Dendritic cell treated with granulocyte-macrophage colony-stimulating factor and Interleukin-4, amounts not matched to agents 40 ng/mL and 50 ng/mL, for 4 days (primary cell): ENCODE results near the gene CFAP20DC.
"Not testable (repeated sequence)": the region's sequence is repeated elsewhere in the genome, so short reads cannot be mapped to it uniquely, and the experiment has no call there.

Source experiments
- H3K27ac Mint-ChIP-seq: one replicate; pipeline ENCODE4 v1.8.0; 2022; ENCODE audit warnings: mild to moderate bottlenecking, mixed read lengths
- H3K27me3 Mint-ChIP-seq: one replicate; pipeline ENCODE4 v1.8.0; 2022; ENCODE audit warnings: mild to moderate bottlenecking, mixed read lengths
- H3K36me3 Mint-ChIP-seq: one replicate; pipeline ENCODE4 v1.8.0; 2022; ENCODE audit warnings: low read depth, mixed read lengths
- H3K4me1 Mint-ChIP-seq: one replicate; pipeline ENCODE4 v1.8.0; 2022; ENCODE audit warnings: low read depth, mixed read lengths
- H3K4me3 Mint-ChIP-seq: one replicate; pipeline ENCODE4 v1.8.0; 2022; ENCODE audit warnings: mild to moderate bottlenecking, moderate library complexity, mixed read lengths
- H3K9me3 Mint-ChIP-seq: one replicate; pipeline ENCODE4 v1.8.0; 2022; ENCODE audit warnings: mixed read lengths
- intact Hi-C: fragments of 100-400 bp; cut with micrococcal nuclease; formaldehyde crosslinking; loops from one replicate; pipeline ENCODE4 v1.15.0; 2022

Gene CFAP20DC

DNA sequence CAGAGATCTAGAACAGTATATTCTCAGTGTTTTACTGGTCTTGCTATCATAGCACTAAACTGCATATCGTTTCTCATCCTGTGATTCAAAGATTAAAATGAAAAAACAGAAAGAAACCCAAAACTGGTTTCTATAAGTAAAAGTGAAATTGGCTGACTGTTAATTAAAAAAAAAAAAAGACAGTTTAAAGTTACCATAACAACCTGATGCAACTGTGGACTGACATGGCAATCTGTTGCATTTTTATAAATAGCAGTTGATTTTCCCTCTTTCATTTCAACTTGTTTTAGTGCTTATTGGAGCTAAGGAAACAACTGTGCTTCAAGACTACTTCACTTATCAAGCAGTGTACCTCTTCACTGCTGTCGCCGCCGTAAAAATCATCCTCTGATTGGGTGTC lies 186.6 kb downstream of the CFAP20DC start:
- Mint-ChIP-seq H3K9me3 (no peaks in the 10 kb centered on the region), H3K27me3 (no peaks in the 10 kb centered on the region), H3K36me3 (no peaks in the 10 kb centered on the region), H3K27ac (no peak overlapping the region), H3K4me3 (no peak overlapping the region), H3K4me1 (no peaks in the 10 kb centered on the region)
- intact Hi-C loops, result no loop called here

DNA sequence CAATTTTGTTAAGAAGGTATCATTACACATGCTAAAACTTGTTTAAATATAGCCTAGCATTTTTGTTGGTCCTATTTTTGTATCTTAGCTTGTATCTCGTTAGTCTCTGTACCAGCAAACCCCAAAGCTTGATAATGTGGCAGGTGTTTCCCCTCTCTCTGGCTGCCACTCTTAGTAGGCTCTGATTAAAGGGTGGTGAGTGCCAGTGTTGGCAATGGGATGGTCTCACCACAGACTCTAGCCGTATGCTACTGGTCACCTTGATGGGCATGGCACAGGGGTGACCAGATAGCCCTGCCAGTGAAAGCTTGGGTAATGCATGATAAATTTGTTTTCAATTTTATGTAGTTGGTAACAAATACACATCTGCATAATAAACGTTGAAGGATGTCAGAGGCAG lies 188.3 kb downstream of the CFAP20DC start:
- no peaks in the 10 kb centered on the region for H3K4me1 Mint-ChIP-seq

DNA sequence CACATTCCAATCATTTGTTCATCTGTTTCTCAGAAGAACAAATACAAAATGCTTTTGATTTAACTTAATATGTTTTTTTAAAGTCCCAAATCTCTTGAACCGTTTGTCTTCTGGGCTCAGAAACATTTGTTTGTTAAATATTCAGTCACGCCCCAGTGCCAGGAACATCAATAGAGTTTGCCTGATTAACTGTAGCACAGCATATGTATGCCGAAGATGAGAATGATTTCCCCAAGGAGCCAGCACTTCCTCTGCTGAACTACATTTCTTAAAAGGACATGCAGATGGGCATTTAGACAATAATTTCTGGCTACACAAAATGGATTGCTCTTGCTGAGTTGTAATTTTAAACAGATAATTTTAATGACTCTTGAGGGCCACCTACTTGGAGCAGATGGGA lies 191.7 kb downstream of the CFAP20DC start:
- intact Hi-C loops, result no loop called here
- no peaks in the 10 kb centered on the region for H3K36me3 Mint-ChIP-seq
- H3K4me3 Mint-ChIP-seq, result no peak overlapping the region
- H3K27ac Mint-ChIP-seq, result no peak overlapping the region
- H3K4me1 Mint-ChIP-seq, result no peaks in the 10 kb centered on the region
- H3K27me3 Mint-ChIP-seq, result no peaks in the 10 kb centered on the region
- H3K9me3 Mint-ChIP-seq, result no peaks in the 10 kb centered on the region

More for the DNA sequence above, 188.3 kb downstream of the CFAP20DC start:
- Mint-ChIP-seq H3K9me3 (no peaks in the 10 kb centered on the region), H3K27me3 (no peaks in the 10 kb centered on the region), H3K4me3 (no peak overlapping the region), H3K27ac (no peak overlapping the region), H3K36me3 (no peaks in the 10 kb centered on the region)
- intact Hi-C loops, result no loop called here

DNA sequence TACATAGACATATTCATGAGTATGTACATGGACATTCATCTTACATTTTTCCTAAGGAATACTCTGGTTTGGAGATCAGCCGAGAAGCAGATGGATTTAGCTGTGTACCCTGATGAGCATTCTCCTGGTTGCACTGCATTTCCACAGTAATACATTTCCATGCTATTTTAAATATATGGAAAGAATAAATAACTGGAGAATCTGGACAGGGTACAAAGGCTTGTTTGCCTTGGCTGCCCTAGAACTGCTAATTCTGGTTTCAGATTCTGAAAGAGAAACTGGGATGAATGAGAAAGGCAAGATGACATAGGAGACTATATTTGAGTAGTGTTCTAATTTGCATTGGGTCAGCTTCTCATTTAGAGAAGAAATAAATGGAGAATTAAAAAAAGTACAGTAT lies 192.4 kb downstream of the CFAP20DC start:
- no peaks in the 10 kb centered on the region for H3K4me1 Mint-ChIP-seq
- no peaks in the 10 kb centered on the region for H3K9me3 Mint-ChIP-seq
- H3K4me3 Mint-ChIP-seq, result no peak overlapping the region

DNA sequence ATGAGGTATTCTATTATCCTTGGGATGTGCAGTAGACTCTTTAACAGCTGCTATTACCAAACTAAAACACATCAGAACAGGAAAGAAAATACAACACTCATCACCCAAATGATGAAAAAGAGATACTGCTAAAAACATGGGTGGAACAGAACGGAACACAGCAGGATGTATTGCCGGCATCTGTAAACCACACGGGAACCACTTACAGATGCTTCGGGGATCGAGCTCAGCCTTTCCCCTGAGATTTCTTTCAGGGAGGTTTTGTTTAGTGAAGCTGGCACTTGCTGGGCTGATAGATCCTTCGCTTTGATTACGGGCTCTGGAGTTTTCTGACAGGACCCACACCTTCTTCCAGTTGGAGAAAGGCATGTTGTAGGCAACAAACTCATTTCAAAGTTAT lies 201.0 kb downstream of the CFAP20DC start:
- H3K36me3 Mint-ChIP-seq, result no peaks in the 10 kb centered on the region
- no peak overlapping the region for H3K4me3 Mint-ChIP-seq
- intact Hi-C loops, result no loop called here
- no peak overlapping the region for H3K27ac Mint-ChIP-seq
- H3K4me1 Mint-ChIP-seq, result no peaks in the 10 kb centered on the region
- H3K27me3 Mint-ChIP-seq, result no peaks in the 10 kb centered on the region
- no peaks in the 10 kb centered on the region for H3K9me3 Mint-ChIP-seq

More for the DNA sequence above, 192.4 kb downstream of the CFAP20DC start:
- H3K27me3 Mint-ChIP-seq, result no peaks in the 10 kb centered on the region
- H3K36me3 Mint-ChIP-seq, result no peaks in the 10 kb centered on the region
- intact Hi-C loops, result no loop called here
- H3K27ac Mint-ChIP-seq, result no peak overlapping the region

DNA sequence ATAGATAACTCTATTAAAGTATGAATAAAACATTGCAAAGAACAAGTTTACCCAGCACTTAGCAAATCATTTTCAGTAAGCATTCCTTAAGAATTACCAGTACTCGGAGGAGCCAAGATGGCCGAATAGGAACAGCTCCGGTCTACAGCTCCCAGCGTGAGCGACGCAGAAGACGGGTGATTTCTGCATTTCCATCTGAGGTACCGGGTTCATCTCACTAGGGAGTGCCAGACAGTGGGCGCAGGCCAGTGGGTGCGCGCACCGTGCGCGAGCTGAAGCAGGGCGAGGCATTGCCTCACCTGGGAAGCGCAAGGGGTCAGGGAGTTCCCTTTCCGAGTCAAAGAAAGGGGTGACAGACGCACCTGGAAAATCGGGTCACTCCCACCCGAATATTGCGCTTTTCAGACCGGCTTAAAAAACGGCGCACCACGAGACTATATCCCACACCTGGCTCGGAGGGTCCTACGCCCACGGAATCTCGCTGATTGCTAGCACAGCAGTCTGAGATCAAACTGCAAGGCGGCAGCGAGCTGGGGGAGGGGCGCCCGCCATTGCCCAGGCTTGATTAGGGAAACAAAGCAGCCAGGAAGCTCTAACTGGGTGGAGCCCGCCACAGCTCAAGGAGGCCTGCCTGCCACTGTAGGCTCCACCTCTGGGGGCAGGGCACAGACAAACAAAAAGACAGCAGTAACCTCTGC lies 207.6 kb downstream of the CFAP20DC start:
- intact Hi-C loops, H3K4me3 Mint-ChIP-seq, H3K36me3 Mint-ChIP-seq, H3K4me1 Mint-ChIP-seq, H3K9me3 Mint-ChIP-seq, H3K27me3 Mint-ChIP-seq, H3K27ac Mint-ChIP-seq: not testable (repeated sequence)

DNA sequence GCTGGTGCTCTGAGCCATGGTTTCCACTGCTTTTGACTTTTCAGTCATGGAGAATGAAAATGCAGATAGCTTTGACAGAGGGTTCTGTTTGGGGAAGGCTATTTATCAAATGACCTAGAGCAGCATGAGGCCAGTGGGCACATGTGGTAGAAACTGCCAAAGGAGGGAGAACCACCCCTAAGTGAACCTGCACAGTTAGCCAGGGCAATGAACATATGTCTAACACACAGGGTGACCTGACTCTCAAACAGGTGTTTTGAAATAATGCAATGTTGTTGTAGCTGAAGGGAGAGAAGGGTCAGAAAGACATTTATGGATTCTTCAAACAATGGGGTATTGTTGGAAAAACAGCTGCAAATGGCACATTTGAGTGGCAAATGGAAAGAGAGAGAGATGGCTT lies 208.9 kb downstream of the CFAP20DC start:
- Mint-ChIP-seq H3K27ac (no peak overlapping the region), H3K4me1 (no peaks in the 10 kb centered on the region), H3K36me3 (no peaks in the 10 kb centered on the region), H3K4me3 (no peak overlapping the region), H3K9me3 (no peaks in the 10 kb centered on the region), H3K27me3 (no peaks in the 10 kb centered on the region)
- intact Hi-C loops, result no loop called here

DNA sequence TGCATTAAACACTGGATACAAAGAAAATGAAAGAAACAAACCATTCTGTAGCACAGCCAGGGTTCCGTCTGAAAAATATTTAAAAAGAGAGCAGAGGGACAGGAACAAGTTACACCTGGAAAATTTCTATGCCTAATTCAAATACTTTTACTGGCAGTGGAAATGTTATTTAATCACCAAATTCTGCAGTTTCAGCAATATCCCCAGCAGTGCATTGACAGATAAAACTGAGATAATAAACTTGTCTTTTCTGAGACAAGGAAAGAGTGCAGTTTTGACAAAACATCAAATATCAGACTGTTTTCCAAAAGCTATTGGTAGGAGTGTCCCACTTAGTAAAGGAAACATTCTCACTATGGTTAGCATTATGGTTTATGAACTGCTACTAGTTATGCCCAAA lies 209.9 kb downstream of the CFAP20DC start:
- intact Hi-C loops, result no loop called here
- H3K4me1 Mint-ChIP-seq, result no peaks in the 10 kb centered on the region
- H3K27me3 Mint-ChIP-seq, result no peaks in the 10 kb centered on the region
- H3K27ac Mint-ChIP-seq, result no peak overlapping the region
- no peaks in the 10 kb centered on the region for H3K36me3 Mint-ChIP-seq
- no peaks in the 10 kb centered on the region for H3K9me3 Mint-ChIP-seq
- no peak overlapping the region for H3K4me3 Mint-ChIP-seq

DNA sequence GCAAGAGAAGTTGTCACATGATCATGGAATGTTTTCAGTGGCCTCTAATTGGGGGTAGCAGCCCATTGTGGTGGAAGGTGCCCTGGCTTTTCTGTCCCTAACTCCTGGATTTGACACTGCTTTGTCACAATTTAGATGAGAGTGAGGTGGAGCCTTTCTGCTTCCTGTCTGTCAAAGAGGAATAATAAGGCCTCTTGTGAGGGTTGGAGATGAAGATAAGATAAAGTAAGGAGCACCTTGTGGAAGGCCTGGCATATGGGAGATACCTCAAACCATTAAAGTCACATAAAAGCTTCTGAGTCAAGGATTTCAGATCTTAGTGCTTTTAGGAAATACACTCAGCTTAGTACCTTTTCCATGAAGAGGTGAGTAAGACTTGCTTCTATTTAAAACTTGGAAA lies 210.6 kb downstream of the CFAP20DC start:
- H3K27me3 Mint-ChIP-seq, result no peaks in the 10 kb centered on the region
- H3K27ac Mint-ChIP-seq, result no peak overlapping the region
- no peaks in the 10 kb centered on the region for H3K4me1 Mint-ChIP-seq
- no peaks in the 10 kb centered on the region for H3K36me3 Mint-ChIP-seq
- no peaks in the 10 kb centered on the region for H3K9me3 Mint-ChIP-seq
- intact Hi-C loops, result no loop called here
- H3K4me3 Mint-ChIP-seq, result no peak overlapping the region

DNA sequence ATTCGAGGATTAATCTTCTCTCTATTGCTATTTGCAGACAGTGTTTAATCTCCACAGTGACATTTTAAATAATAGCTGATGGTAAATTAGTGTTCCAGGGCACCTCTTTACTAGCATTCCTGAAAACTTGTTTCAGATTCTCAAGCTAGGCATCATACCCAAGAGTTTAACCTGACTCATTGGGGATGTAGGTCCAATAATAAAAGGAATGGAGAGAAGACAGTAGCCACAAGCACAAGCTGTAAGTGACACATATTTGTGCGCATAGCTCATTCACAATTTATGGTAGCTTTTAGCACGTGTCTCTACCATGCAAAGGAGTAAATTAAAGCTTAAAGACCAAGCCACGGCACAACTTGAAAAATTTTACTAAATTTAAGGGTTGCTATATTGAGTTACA lies 212.0 kb downstream of the CFAP20DC start:
- no peaks in the 10 kb centered on the region for H3K27me3 Mint-ChIP-seq
- intact Hi-C loops, result no loop called here

DNA sequence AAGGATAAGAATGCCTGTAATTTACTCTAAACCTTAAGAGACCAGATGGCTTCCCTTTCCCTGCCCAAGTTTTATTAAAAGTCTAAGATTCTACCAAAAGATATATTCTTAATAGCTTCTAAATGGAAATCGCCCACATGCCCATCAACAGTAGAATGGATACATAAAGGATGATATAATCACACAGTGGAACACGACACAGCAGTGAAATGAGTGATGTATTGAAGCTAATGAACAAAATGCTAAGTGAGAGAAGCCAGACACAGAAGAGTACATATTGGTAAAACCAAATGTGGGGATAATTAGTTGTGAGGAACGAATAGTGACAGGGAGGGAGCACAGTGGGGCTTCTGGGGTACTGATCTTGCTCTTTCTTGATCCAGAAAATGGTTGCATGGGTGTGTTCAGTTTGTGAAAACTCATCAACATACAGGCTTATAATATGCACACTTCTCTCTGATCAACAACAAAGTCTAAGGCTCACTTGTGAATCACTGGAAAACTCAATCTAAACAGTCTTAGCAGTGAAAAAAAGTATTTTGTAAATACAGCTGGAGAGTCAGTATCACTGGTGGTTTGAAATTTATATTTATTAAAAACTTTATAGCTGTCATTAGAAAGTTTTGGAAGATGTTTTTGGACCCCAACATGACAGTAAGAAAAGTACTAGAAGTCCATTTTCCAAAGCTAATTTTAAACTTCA lies 212.5 kb downstream of the CFAP20DC start:
- no peaks in the 10 kb centered on the region for H3K27me3 Mint-ChIP-seq
- no peaks in the 10 kb centered on the region for H3K36me3 Mint-ChIP-seq
- no peak overlapping the region for H3K27ac Mint-ChIP-seq
- no peak overlapping the region for H3K4me3 Mint-ChIP-seq
- no peaks in the 10 kb centered on the region for H3K4me1 Mint-ChIP-seq
- intact Hi-C loops, result no loop called here
- no peaks in the 10 kb centered on the region for H3K9me3 Mint-ChIP-seq

More for the DNA sequence above, 212.0 kb downstream of the CFAP20DC start:
- no peaks in the 10 kb centered on the region for H3K9me3 Mint-ChIP-seq
- no peaks in the 10 kb centered on the region for H3K4me1 Mint-ChIP-seq
- no peaks in the 10 kb centered on the region for H3K36me3 Mint-ChIP-seq
- H3K27ac Mint-ChIP-seq, result no peak overlapping the region
- no peak overlapping the region for H3K4me3 Mint-ChIP-seq

DNA sequence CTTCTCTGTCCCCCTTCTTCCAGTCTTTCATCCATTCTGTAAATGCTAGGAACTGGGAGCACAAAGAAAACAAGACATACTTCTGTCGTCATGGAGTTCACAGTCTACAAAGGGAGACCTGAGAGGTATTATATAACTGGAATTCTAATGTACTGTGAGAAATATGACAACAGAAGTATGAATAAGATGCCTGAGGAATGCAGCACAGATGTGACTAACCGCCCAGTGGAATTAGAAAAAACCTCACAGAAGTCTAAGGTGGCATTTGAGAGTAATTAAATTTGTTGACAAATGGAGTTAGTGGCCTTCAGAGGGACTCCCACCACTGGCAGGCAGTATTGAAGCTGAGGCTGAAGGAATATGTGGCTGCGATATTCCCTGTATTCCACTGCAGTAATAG lies 214.7 kb downstream of the CFAP20DC start:
- intact Hi-C loops, result no loop called here
- Mint-ChIP-seq H3K36me3 (no peaks in the 10 kb centered on the region), H3K9me3 (no peaks in the 10 kb centered on the region), H3K27me3 (no peaks in the 10 kb centered on the region), H3K27ac (no peak overlapping the region), H3K4me3 (no peak overlapping the region), H3K4me1 (no peaks in the 10 kb centered on the region)

DNA sequence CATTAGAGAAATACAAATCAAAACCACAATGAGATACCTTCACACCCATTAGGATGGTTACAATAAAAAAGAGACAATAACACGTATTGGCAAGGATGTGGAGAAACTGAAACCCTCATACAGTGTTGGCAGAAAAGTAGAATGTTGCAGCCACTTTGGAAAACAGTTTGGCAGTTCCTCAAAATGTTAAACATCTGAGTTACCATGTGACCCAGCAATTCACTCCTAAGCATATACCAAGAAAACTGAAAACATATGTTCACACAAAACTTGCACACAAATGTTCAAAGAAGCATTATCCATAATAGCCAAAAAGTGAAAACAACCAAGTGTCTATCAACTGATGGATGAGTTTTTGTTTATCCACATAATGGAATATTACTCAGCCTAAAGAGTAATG lies 216.3 kb downstream of the CFAP20DC start:
- Mint-ChIP-seq H3K4me1 (no peaks in the 10 kb centered on the region), H3K36me3 (no peaks in the 10 kb centered on the region), H3K9me3 (no peaks in the 10 kb centered on the region), H3K4me3 (no peak overlapping the region), H3K27me3 (no peaks in the 10 kb centered on the region), H3K27ac (no peak overlapping the region)
- intact Hi-C loops, result no loop called here

DNA sequence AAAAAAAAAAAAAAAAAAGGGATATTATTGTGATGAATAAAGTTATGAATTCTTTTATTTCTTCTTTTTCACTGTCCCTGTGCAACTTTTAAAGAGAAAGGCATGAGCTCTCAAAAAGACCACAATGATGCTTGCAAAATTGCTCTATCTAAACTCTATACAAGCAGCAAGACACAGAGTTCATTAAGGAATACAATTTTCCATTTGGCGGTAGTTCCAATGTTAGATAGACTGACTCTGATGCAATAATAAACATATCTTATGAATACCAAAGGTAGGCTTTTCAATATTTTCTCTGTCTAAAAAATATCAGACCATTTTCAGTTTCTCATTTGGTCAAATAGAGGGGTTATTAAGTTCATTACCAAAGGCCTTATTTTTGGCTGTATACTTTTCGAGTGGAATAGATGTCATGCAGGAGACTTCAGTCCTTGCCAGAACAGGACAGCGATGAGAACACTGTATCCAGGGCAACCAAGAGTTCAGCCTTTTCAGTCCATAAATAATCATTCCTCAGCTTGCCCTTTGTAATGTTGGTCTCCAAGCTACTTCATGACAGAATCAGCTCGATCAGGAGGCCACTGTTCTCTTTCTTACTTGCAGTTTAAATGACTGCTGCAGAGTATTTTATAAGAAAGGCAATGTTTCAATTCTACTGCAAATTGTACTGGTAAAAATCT lies 220.4 kb downstream of the CFAP20DC start:
- H3K27me3 Mint-ChIP-seq, result no peaks in the 10 kb centered on the region
- no peak overlapping the region for H3K27ac Mint-ChIP-seq
- intact Hi-C loops, result loop anchor here (5.0 kb wide), 1 partner anchor 223 kb away; the partner anchor contains the start of gene CFAP20DC
- H3K36me3 Mint-ChIP-seq, result no peaks in the 10 kb centered on the region
- no peaks in the 10 kb centered on the region for H3K4me1 Mint-ChIP-seq
- no peaks in the 10 kb centered on the region for H3K9me3 Mint-ChIP-seq
- H3K4me3 Mint-ChIP-seq, result no peak overlapping the region
